ENCODE data around the gene PRKAR2B. TPM values are rescaled to one million over a fixed set of nuclear protein-coding genes. Genes with fewer than 3 reads are reported as not detected.

The PRKAR2B gene
- total and polyA plus RNA-seq, 2 of the 4 experiments (the other 2 are of a cell fraction), result 3.0 to 3.1 TPM

DNA sequence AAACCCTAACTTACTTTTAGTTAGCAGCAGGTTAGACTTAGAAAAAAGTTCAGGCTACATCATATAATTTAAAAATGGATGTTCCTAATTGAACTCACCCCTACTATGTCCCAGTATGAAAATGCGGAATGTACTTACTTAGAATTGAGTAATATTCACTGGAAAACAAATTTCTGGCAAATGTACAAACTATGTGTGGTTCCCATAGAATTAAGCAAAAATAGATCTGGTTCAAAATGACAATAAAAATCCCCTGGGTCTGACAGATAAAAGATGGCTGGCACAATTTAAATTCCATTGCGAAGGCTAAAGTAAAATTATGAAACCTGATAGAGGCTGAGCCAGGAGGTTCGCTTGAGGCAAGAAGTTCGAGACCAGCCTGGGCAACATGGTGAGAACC, 42.4 kb upstream of the PRKAR2B start:
- Histone ChIP-seq H3K79me1 (ENCODE audit: low read depth in 1 of 2, low read length in 2 of 2) (no peaks in the 10 kb centered on the region), H3K14ac (replicated peaks; ENCODE audit: low read depth, low read length) (no peak overlapping the region), H3K27me3 (ENCODE audit: control insufficient read depth, insufficient read depth, low read length) (no peaks in the 10 kb centered on the region), H4K91ac (ENCODE audit: insufficient read depth, low read depth, low read length) (no peak overlapping the region), H3K9me3 (ENCODE audit: control insufficient read depth, insufficient read depth, low read length) (no peaks in the 10 kb centered on the region), H2BK15ac (ENCODE audit: low read depth, low read length) (no peak overlapping the region), H3K4me2 (ENCODE audit: low read depth, low read length) (no peak overlapping the region), H3K4ac (ENCODE audit: low read depth, low read length) (no peak overlapping the region), H4K8ac (ENCODE audit: low read depth in 2 of 2, low read length in 2 of 2) (no peak overlapping the region), H3K9me1 (ENCODE audit: insufficient read depth, low read length) (no peaks in the 10 kb centered on the region), H4K20me1 (ENCODE audit: insufficient read depth, low read length) (no peaks in the 10 kb centered on the region), H3K4me3 (ENCODE audit: insufficient read depth, low read depth, low read length) (no peak overlapping the region), H2BK5ac (ENCODE audit: low read depth, low read length, poor library complexity, severe bottlenecking) (no peak overlapping the region), H3K56ac (ENCODE audit: extremely low read depth, insufficient read depth, low read length) (no peak overlapping the region), H3K23ac (ENCODE audit: low read depth, low read length) (no peak overlapping the region), H3K4me1 (ENCODE audit: control insufficient read depth, insufficient read depth, low read length) (no peaks in the 10 kb centered on the region), H2AK5ac (ENCODE audit: low read depth, low read length) (no peak overlapping the region), H3K18ac (ENCODE audit: low read depth, low read length) (no peak overlapping the region), H2AK9ac (replicated peaks; ENCODE audit: low read depth, low read length, poor library complexity) (no peak overlapping the region), H3K9ac (ENCODE audit: low read depth, low read length) (no peak overlapping the region), H2BK120ac (ENCODE audit: low read depth, low read length) (no peak overlapping the region), H2AFZ (replicated peaks; ENCODE audit: low read length, poor library complexity) (no peak overlapping the region), H4K5ac (ENCODE audit: low read depth, low read length) (no peak overlapping the region), H3K27ac (ENCODE audit: insufficient read depth, low read length) (no peak overlapping the region), H2BK20ac (ENCODE audit: low read depth, low read length) (no peak overlapping the region), H3K36me3 (ENCODE audit: control insufficient read depth, insufficient read depth, low read length) (no peaks in the 10 kb centered on the region)
- ChIA-PET CTCF (no interaction called here), POLR2A (ENCODE audit: unreplicated experiment) (no interaction called here)
- BruUV-seq (replicated peaks), result no TSS peak
- intact Hi-C loops (cut with micrococcal nuclease), result no loop called here
- TF ChIP-seq, protein P1, sequence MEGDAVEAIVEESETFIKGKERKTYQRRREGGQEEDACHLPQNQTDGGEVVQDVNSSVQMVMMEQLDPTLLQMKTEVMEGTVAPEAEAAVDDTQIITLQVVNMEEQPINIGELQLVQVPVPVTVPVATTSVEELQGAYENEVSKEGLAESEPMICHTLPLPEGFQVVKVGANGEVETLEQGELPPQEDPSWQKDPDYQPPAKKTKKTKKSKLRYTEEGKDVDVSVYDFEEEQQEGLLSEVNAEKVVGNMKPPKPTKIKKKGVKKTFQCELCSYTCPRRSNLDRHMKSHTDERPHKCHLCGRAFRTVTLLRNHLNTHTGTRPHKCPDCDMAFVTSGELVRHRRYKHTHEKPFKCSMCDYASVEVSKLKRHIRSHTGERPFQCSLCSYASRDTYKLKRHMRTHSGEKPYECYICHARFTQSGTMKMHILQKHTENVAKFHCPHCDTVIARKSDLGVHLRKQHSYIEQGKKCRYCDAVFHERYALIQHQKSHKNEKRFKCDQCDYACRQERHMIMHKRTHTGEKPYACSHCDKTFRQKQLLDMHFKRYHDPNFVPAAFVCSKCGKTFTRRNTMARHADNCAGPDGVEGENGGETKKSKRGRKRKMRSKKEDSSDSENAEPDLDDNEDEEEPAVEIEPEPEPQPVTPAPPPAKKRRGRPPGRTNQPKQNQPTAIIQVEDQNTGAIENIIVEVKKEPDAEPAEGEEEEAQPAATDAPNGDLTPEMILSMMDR (conservative IDR thresholded peaks at IDR 0.05; ENCODE audit: low read depth, low read length), result no peak
- TF ChIP-seq BHLHE40 (IDR thresholded peaks at IDR 0.05; ENCODE audit: low read depth, low read length), result no peak
- no peak for TF ChIP-seq FOS (IDR thresholded peaks at IDR 0.05; ENCODE audit: low read depth, low read length)
- TF ChIP-seq RCOR1 (IDR thresholded peaks at IDR 0.05; ENCODE audit: insufficient replicate concordance, low read length), result no peak
- no peak for TF ChIP-seq MAZ (IDR thresholded peaks at IDR 0.05; ENCODE audit: borderline replicate concordance, low read depth, low read length)
- TF ChIP-seq RFX5 (IDR thresholded peaks at IDR 0.05; ENCODE audit: low read depth, low read length), result no peak
- no CpG with 5 or more reads among the region's 4 CpGs for WGBS, 2 experiments (ENCODE audit: extremely low coverage in 2 of 2, insufficient read length in 1 of 2)
- in situ Hi-C loops (cut with MboI; ENCODE audit: low sequenced_read_pairs), result no loop called here
- ATAC-seq (ENCODE audit: low read depth) (no peak), DNase-seq (no peak)
- dilution Hi-C loops (cut with HindIII; ENCODE audit: low sequenced_read_pairs, unreplicated experiment), result no loop called here

Data from IMR-90 (cell line).